ENCODE measurements around the gene WFIKKN2.

DNA sequence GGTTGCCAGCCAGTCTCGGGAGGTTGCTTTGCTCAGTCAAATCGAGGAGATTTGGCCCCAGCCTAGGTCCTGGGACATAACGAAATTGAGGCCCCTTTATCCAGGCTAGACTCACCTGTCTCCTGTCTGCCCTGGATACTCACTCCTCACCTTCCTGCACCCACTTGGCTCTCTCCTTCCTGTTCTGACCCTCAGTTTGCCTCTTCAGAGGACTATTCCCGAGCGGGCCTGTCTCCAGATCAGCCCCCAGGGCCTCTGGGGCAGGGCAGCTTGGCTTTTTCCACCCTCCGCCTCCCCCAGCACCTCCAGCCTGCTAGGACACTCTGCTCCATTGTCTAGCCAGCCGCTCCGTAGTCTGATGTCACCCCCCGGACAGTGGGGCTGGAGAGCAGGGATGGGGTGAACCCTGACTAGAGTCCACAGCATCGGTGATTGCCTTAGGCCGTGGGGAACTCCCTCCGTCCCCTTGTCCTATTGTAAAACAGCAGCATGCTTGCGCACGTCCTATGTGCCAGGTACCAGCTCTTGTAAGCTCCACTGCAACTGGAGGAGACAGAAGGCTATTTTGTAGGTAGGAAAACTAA lies 8.8 kb downstream of the WFIKKN2 start:
- TF ChIP-seq, protein P1, sequence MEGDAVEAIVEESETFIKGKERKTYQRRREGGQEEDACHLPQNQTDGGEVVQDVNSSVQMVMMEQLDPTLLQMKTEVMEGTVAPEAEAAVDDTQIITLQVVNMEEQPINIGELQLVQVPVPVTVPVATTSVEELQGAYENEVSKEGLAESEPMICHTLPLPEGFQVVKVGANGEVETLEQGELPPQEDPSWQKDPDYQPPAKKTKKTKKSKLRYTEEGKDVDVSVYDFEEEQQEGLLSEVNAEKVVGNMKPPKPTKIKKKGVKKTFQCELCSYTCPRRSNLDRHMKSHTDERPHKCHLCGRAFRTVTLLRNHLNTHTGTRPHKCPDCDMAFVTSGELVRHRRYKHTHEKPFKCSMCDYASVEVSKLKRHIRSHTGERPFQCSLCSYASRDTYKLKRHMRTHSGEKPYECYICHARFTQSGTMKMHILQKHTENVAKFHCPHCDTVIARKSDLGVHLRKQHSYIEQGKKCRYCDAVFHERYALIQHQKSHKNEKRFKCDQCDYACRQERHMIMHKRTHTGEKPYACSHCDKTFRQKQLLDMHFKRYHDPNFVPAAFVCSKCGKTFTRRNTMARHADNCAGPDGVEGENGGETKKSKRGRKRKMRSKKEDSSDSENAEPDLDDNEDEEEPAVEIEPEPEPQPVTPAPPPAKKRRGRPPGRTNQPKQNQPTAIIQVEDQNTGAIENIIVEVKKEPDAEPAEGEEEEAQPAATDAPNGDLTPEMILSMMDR (IDR thresholded peaks at IDR 0.05; ENCODE audit: control extremely low read depth in 1 of 3, insufficient read depth in 1 of 3, low read depth in 1 of 3, low read length in 3 of 3) = no peak
- no peak for TF ChIP-seq KDM5A (IDR thresholded peaks at IDR 0.05; ENCODE audit: low read length)
- TF ChIP-seq POLR2A (IDR thresholded peaks at IDR 0.05; ENCODE audit: control extremely low read depth in 1 of 2, low read depth in 2 of 2, low read length in 2 of 2) = no peak
- TF ChIP-seq TAF1 (IDR thresholded peaks at IDR 0.05; ENCODE audit: low read depth, low read length) = no peak
- no peak for TF ChIP-seq EZH2 (IDR thresholded peaks at IDR 0.05; ENCODE audit: low read depth, low read length, severe bottlenecking)
- no peak for TF ChIP-seq JUND (IDR thresholded peaks at IDR 0.05; ENCODE audit: low read length)
- TF ChIP-seq USF2 (IDR thresholded peaks at IDR 0.05; ENCODE audit: low read length) = no peak
- TF ChIP-seq, protein P2, sequence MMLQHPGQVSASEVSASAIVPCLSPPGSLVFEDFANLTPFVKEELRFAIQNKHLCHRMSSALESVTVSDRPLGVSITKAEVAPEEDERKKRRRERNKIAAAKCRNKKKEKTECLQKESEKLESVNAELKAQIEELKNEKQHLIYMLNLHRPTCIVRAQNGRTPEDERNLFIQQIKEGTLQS (IDR thresholded peaks at IDR 0.05; ENCODE audit: insufficient read depth, low read depth, low read length) = no peak
- TF ChIP-seq POLR2AphosphoS5 (IDR thresholded peaks at IDR 0.05; ENCODE audit: low read depth, low read length) = no peak

Measured in H1 (cell line).